Trophoblast cell (in vitro differentiated cells and primary cell): ENCODE measurements around the gene SPINT3.
A peak's percentile ranks its signal among the peaks of the same experiment; 100 is the strongest.
"Not testable (repeated sequence)": the region's sequence is repeated elsewhere in the genome, so short reads cannot be mapped to it uniquely, and the experiment has no call there.

Source experiments
- DNase-seq, 2 donors: peaks; one replicate each; pipeline ENCODE4 v3.0.0-alpha.2; 2016
- H2AFZ ChIP-seq: 2 replicates; pipeline ENCODE4 v1.6.1; 2013; ENCODE audit warnings: low read length, moderate library complexity, mild to moderate bottlenecking; ENCODE audit not compliant: insufficient read depth, poor library complexity
- H2AK5ac ChIP-seq: 2 replicates; pipeline ENCODE4 v1.6.1; 2013; ENCODE audit warnings: mild to moderate bottlenecking, low read length
- H2BK120ac ChIP-seq: 2 replicates; pipeline ENCODE4 v1.6.1; 2013; ENCODE audit warnings: low read length, mild to moderate bottlenecking, moderate library complexity; ENCODE audit not compliant: insufficient read depth, poor library complexity
- H2BK12ac ChIP-seq: 2 replicates; pipeline ENCODE4 v1.6.1; 2013; ENCODE audit warnings: mild to moderate bottlenecking, low read length, moderate library complexity
- H2BK5ac ChIP-seq: 2 replicates; pipeline ENCODE4 v1.6.1; 2013; ENCODE audit warnings: low read length, low read depth, moderate library complexity, mild to moderate bottlenecking; ENCODE audit not compliant: poor library complexity
- H3K14ac ChIP-seq: 2 replicates; pipeline ENCODE4 v1.6.1; 2013; ENCODE audit warnings: mild to moderate bottlenecking, low read length
- H3K18ac ChIP-seq: 2 replicates; pipeline ENCODE4 v1.6.1; 2013; ENCODE audit warnings: mild to moderate bottlenecking, low read length
- H3K23ac ChIP-seq: 2 replicates; pipeline ENCODE4 v1.6.1; 2013; ENCODE audit warnings: low read length
- H3K27ac ChIP-seq: 2 replicates; pipeline ENCODE4 v1.5.1; 2013; ENCODE audit warnings: low read depth, mild to moderate bottlenecking, inconsistent platforms, low read length, moderate library complexity
- H3K27me3 ChIP-seq: 2 replicates; pipeline ENCODE4 v1.6.1; 2013; ENCODE audit warnings: inconsistent platforms, mild to moderate bottlenecking, low read length, moderate library complexity; ENCODE audit not compliant: insufficient read depth
- H3K36me3 ChIP-seq, 2 experiments: 1 replicate in 1 of 2; 2 replicates in 1 of 2; pipeline ENCODE4 v1.6.1; 2013; ENCODE audit warnings: low read length in 2 of 2, mild to moderate bottlenecking in 2 of 2, moderate library complexity in 1 of 2; ENCODE audit not compliant: insufficient read depth in 2 of 2, control insufficient read depth in 1 of 2
- H3K4ac ChIP-seq: 2 replicates; pipeline ENCODE4 v1.6.1; 2013; ENCODE audit warnings: low read depth, mild to moderate bottlenecking, low read length, moderate library complexity
- H3K4me1 ChIP-seq, 2 experiments: 1 replicate in 1 of 2; 2 replicates in 1 of 2; pipeline ENCODE4 v1.6.1; 2013; ENCODE audit warnings: low read length in 2 of 2, mild to moderate bottlenecking in 2 of 2, moderate library complexity in 1 of 2; ENCODE audit not compliant: insufficient read depth in 2 of 2, control insufficient read depth in 1 of 2
- H3K4me2 ChIP-seq: 2 replicates; pipeline ENCODE4 v1.6.1; 2013; ENCODE audit warnings: inconsistent platforms, mild to moderate bottlenecking, low read length, moderate library complexity
- H3K4me3 ChIP-seq: 2 replicates; pipeline ENCODE4 v1.5.1; 2013; ENCODE audit warnings: mild to moderate bottlenecking, low read depth, low read length, inconsistent platforms
- H3K79me1 ChIP-seq: one replicate; pipeline ENCODE4 v1.6.1; 2013; ENCODE audit warnings: low read length
- H3K79me2 ChIP-seq: 2 replicates; pipeline ENCODE4 v1.6.1; 2013; ENCODE audit warnings: low read length, mild to moderate bottlenecking; ENCODE audit not compliant: control insufficient read depth, insufficient read depth, poor library complexity
- H3K9ac ChIP-seq: 2 replicates; pipeline ENCODE4 v1.6.1; 2013; ENCODE audit warnings: mild to moderate bottlenecking, low read length
- H3K9me3 ChIP-seq: 2 replicates; pipeline ENCODE4 v1.6.1; 2013; ENCODE audit warnings: low read depth, mild to moderate bottlenecking, control low read depth, inconsistent platforms, low read length; ENCODE audit not compliant: insufficient read depth
- H4K12ac ChIP-seq: 2 replicates; pipeline ENCODE4 v1.6.1; 2013; ENCODE audit warnings: low read depth, mild to moderate bottlenecking, low read length, moderate library complexity
- H4K8ac ChIP-seq: 2 replicates; pipeline ENCODE4 v1.6.1; 2013; ENCODE audit warnings: low read depth, mild to moderate bottlenecking, low read length, moderate library complexity
- H4K91ac ChIP-seq: one replicate; pipeline ENCODE4 v1.6.1; 2013; ENCODE audit warnings: low read depth, mild to moderate bottlenecking, low read length, moderate library complexity
- WGBS: extraction: QIAGEN DNeasy Blood & Tissue Kit; methylation state at CpG from one replicate; pipeline ENCODE4 v1.1.7; 2013; ENCODE audit warnings: missing lambda C conversion rate; ENCODE audit not compliant: insufficient read length, insufficient coverage; ENCODE audit errors: extremely low coverage; 5-methylcytosine and 5-hydroxymethylcytosine counted together

The SPINT3 gene

GRCh38 chr20:45472286-45472685 is 43.1 kb downstream of the SPINT3 start:
- H3K14ac ChIP-seq, H4K8ac ChIP-seq, H3K27ac ChIP-seq, H3K18ac ChIP-seq, H3K9me3 ChIP-seq, H3K4me3 ChIP-seq, H4K91ac ChIP-seq, H2AFZ ChIP-seq, H3K4me2 ChIP-seq, H2BK120ac ChIP-seq, H3K4ac ChIP-seq, H2BK12ac ChIP-seq, H3K79me1 ChIP-seq, H3K9ac ChIP-seq, H3K23ac ChIP-seq, DNase-seq, H3K79me2 ChIP-seq, H4K12ac ChIP-seq, H2BK5ac ChIP-seq, H3K27me3 ChIP-seq, H2AK5ac ChIP-seq, H3K36me3 ChIP-seq: not testable (repeated sequence)
- H3K4me1 ChIP-seq: peaks cover 6 to 11% of the 10 kb centered on the region in 2 experiments
- no CpG with 5 or more reads among the region's 3 CpGs for WGBS

GRCh38 chr20:45470937-45471336 is 44.5 kb downstream of the SPINT3 start:
- H3K4ac ChIP-seq: no peak overlapping the region
- no peak overlapping the region for H3K23ac ChIP-seq
- H3K79me2 ChIP-seq: peaks cover 6% of the 10 kb centered on the region
- H2AK5ac ChIP-seq: no peak overlapping the region
- H3K14ac ChIP-seq: peak overlapping the region; percentile 19
- peak overlapping the region; percentile 80 for H4K91ac ChIP-seq
- DNase-seq: no peak
- H3K27me3 ChIP-seq: no peaks in the 10 kb centered on the region
- peak overlapping the region; percentile 91 for H2AFZ ChIP-seq
- H3K4me1 ChIP-seq: peaks cover 6 to 11% of the 10 kb centered on the region in 2 experiments
- no peak overlapping the region for H3K27ac ChIP-seq
- WGBS: no CpG with 5 or more reads among the region's 10 CpGs
- no peak overlapping the region for H3K18ac ChIP-seq
- H3K36me3 ChIP-seq: no peaks in the 10 kb centered on the region
- peak overlapping the region; percentile 97 for H3K4me2 ChIP-seq
- peak overlapping the region; percentile 72 for H4K8ac ChIP-seq
- H2BK12ac ChIP-seq: no peak overlapping the region
- H3K79me1 ChIP-seq: peaks cover 10% of the 10 kb centered on the region
- H3K9ac ChIP-seq: no peak overlapping the region
- H4K12ac ChIP-seq: peak overlapping the region; percentile 74
- H3K4me3 ChIP-seq: peak overlapping the region; percentile 14
- no peaks in the 10 kb centered on the region for H3K9me3 ChIP-seq
- peak overlapping the region; percentile 39 for H2BK120ac ChIP-seq
- H2BK5ac ChIP-seq: no peak overlapping the region

- Histone ChIP-seq H3K9me3 (no peaks in the 10 kb centered on the region), H3K23ac (peak overlapping the region; percentile 24), H3K4me1 (peaks cover 6 to 11% of the 10 kb centered on the region in 2 experiments), H3K4me3 (peak overlapping the region; percentile 77), H2AFZ (peak overlapping the region; percentile 91), H2BK5ac (no peak overlapping the region), H4K91ac (peak overlapping the region; percentile 80), H3K27me3 (no peaks in the 10 kb centered on the region), H2BK12ac (no peak overlapping the region), H3K4ac (peak overlapping the region; percentile 34), H3K27ac (no peak overlapping the region), H3K36me3 (no peaks in the 10 kb centered on the region), H2BK120ac (peak overlapping the region; percentile 39), H3K79me2 (peaks cover 6% of the 10 kb centered on the region), H3K9ac (peak overlapping the region; percentile 75), H4K8ac (peak overlapping the region; percentile 72), H4K12ac (peak overlapping the region; percentile 74), H3K4me2 (peak overlapping the region; percentile 97), H3K79me1 (peaks cover 10% of the 10 kb centered on the region), H3K14ac (peak overlapping the region; percentile 77), H3K18ac (peak overlapping the region; percentile 74), H2AK5ac (no peak overlapping the region)
- no peak for DNase-seq
- no CpG with 5 or more reads among the region's 50 CpGs for WGBS
Measured at GRCh38 chr20:45470262-45470931, 45.0 kb downstream of the SPINT3 start.

GRCh38 chr20:45469336-45470261 is 45.8 kb downstream of the SPINT3 start, which contains the start of gene WFDC2:
Gene WFDC2 (plus strand): TSS chr20:45469753. CDS start chr20:45469782, 29 bp downstream.
- Histone ChIP-seq H2BK5ac (no peak within 1 kb of the TSS), H3K4ac (peak within 1 kb of the TSS; percentile 53), H4K12ac (peak within 1 kb of the TSS; percentile 82), H4K91ac (peak within 1 kb of the TSS; percentile 80), H3K23ac (peak within 1 kb of the TSS; percentile 24), H3K14ac (peak within 1 kb of the TSS; percentile 77), H4K8ac (peak within 1 kb of the TSS; percentile 72), H2AFZ (peak within 1 kb of the TSS; percentile 91), H2BK120ac (peak within 1 kb of the TSS; percentile 60), H2AK5ac (no peak within 1 kb of the TSS), H3K4me2 (peak within 1 kb of the TSS; percentile 97), H3K79me2 (peaks cover 6% of the 10 kb centered on the region), H3K27ac (no peak within 1 kb of the TSS), H2BK12ac (no peak within 1 kb of the TSS), H3K79me1 (peaks cover 10% of the 10 kb centered on the region), H3K4me1 (peaks cover 6 to 11% of the 10 kb centered on the region in 2 experiments), H3K4me3 (peak within 1 kb of the TSS; percentile 77), H3K36me3 (no peaks in the 10 kb centered on the region), H3K27me3 (no peaks in the 10 kb centered on the region), H3K18ac (peak within 1 kb of the TSS; percentile 74), H3K9me3 (no peaks in the 10 kb centered on the region), H3K9ac (peak within 1 kb of the TSS; percentile 75)
- WGBS: no CpG with 5 or more reads among the region's 54 CpGs
- DNase-seq: no peak
